NCI-H1092 (cell line): Measurements from ENCODE around the gene PIGQ.

Experiments
- DNase-seq: peaks from one replicate; lab custom pipeline; 2025; lab: John Stamatoyannopoulos, UW

The PIGQ gene

DNA sequence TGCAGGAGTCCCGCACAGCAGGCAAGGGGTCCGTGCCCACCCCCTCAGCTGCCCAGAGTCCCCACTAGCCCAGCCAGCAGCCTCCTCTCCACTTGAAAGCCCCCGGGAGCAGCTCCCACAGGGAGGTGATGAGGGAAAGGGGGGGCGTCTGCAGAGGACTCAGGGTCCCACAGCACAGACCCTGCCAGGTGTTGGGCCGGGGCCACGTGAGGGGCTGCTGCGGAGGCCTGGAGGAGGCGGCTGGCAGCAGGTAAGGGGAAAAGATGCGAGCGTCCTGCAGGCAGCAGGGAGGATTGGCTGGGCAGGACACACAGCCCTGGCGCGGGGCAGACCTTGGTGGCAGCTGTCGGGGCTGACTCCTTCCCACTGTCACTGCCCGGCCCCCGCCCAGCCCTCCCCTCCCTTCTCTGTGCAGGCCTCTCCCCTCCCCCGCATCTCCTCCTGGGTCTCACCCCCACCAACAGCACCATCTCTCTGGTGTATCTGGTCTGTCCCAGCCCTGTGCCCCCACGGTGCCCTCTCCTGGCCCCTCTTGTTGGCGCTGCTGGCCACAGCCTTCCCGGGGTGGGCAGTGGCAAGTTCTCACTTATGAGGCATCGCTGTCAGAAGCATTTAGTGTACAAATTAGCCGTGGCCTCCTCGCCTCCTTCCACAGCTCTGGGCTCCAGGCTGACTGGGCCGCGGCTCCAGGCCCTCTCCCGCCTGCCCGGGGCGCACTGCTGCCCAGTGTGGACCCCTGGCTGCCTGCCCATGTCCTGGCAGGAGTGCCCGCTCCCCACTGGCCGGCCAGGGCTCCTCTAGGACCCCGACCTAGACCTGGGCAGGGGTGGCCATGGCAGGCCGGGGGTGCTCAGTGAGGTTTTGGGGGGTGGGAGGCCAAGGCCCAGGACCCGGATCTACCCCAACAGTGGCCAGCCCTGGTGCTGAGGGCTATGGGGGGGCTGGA is 14.0 kb upstream of the PIGQ start:
- DNase-seq, result no peak

DNA sequence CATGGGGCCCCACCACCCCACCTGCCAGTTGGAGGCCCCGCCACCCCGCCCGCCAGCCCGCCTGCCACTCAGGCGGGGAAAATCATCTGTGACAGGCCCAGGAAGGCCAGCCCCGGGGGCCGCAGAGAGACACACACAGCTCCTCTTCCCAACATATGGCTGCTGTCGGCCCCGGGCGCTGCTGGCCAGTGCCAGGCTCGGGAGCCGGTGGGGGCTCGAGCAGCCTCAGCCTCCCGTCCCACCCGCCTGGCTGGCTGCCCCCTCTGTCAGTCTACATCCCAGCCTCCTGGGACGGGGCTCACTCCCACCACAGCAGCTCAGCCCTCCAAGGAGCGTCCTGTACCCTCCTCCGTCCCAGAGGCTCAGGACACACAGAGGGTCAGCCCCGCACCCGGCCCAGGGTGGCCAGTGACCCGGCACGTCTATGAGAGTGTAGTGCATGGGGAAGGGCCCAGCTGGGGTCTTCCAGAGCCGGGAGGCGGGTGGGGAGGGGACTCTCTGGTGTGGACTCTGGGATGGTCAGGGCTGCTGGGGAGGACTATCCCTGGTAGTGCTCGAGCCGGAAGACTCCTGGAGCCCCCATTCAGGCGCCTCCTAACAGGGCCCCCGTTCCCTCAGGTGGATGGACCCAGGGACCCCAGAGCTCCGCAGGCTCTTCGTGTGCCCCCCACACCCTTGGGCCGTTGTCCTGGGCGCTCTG is 13.1 kb upstream of the PIGQ start:
- no peak for DNase-seq

DNA sequence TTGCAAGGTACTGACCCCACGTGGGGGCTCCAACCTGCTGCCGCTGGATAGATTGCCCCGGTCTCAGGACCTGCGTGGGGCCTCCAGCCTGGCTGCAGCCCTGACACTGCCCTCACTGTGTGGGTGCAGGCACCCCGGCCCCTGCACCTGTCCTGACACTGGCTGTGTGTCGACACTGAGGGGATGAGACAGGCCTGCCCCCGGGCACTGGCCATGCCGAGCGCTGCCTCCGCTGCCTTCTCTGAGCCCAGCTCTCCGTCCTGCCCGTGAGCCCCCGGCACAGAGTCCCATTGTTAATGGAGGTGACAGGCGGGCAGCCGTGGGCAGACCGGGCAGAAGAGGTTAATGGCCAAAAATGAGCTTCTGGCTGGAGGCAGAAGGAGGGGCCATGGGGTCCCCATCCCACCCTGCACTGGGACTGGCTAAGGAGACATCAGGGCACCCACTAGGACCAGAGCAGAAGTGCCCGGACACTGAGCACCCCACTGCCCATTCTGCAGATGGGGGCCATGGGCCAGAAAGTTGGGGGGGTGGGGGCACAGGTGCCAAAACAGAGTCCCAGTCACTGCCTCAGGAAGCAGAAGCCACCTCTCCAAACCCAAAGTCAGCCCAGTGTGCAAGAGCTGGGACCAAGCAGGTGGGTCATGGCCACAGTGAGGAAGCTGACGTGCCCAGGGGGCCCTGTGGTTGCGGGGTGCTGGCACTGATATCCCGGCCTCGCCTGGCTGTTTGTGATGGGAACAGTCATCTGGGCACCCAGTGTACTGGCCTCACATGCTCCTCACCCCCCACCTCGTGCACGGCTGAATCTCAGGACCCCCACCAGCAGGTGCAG is 12.1 kb upstream of the PIGQ start:
- no peak for DNase-seq

DNA sequence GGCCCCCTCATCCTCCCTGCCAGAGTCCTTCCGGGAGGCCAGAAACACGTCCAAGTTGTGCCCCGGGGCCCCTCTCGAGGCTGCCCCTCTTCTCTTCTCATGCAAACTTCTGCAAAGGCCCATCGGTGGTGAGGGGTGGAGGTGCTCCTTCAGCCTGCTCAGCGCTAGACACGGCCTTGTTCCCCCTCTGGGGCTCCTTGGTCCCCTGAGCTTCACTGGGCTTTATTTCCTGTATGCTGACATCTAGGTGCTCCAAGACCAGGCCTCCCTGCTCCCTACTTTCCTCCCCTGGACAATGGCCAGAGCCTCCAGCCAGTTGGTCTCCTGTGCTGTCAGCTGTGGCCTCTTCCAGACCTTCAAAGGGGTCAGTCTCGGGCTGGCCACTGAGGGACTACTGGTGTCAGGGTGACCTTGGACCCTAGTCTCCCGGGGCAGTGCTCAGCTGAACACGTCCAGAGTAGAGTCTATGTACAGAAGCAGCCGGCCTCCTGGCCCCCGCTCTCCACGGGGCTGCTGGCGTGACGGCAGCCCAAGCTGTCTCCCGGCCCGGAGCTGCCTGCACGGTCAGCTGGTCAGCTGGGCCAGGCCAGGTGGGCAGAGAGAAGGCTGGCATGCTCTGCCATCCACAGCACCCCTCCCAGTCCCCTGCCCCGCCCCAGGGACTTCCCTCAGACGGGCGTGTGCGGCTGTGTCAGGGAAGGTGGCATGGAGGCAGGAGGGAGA is 11.3 kb upstream of the PIGQ start:
- DNase-seq, result no peak

DNA sequence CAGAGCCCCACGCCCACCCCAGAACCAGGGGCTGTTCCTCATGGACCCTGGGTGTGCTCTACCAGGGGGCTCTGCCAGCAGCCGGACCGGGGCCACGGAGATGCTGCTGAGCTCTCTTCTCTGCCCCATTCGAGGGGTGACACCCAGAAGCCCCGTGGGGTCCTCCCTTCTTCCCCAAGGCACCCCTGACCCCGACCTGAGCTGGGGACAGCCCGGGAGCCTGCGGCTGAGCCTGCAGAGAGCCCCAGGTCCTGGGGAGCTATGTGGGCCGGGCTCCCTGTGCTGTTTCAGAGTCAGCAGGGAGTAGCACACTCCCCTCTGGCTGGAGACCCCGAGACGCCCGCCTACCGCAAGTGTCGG is 10.8 kb upstream of the PIGQ start:
- DNase-seq, result no peak

DNA sequence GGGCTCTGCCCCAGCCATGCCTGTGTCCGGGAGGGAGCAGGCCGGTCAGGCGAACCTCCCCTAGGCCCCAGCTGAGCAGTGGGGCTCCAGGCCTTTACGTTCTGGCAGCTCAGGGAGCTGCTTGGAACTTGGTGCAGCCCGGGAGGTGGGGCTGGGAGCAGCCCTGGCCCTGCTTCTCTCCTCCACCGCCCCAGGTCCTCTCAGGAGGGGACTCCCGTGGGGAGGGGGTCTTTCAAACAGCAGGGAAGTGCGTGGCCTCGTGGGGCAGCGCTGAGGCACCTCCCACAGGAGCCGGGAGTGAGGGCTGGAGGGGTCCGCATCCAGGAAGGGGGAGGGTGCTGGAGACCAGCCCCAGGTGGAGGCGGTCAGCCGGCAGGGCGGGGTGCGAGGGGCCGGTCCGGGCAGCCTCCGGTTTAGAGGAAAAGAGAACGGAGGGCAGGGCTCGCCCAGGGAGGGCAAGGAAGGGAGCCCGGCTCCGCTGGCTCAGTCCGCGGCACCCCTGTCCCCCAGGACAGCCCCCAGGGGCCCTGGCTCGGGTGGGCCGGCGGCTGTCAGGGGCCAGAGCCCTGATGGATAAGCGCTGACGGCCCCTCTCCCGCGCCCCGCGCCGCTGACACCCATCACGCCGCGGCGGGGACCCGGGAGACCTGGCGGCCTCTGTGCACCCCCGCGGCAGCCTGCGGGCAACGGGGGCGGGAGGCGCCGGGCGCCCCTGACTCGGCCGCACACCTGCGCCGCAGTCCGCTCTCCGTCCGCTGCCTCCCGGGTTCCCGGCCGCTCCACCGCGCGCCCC is 10.2 kb upstream of the PIGQ start:
- no peak for DNase-seq

DNA sequence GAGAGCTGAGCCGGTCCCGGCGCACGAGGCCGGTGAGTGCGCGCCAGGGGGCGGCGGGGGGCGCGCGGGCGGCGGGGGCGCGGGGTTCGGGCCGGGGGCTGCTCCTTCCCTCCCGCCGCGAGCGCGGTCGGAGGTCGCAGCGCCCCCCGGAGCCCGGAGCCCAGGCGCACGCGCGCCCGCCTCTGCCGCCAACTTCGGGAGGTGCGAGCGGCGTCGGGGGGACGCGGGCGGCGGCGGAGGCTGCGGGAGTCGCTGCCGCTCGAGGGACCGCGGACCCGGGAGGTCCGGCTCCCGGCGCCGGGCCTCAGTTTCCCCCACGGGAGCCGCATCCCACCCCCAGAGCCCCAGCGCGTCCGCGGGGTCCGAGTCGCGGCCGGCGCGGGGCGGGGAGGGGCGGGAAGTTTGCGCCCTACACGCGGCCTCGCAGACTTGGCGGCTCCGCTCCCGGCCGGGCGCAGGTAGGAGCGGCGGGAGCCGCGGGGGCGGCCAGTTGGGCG is 9.5 kb upstream of the PIGQ start, which contains the start of gene PRR35:
TSS of gene PRR35 (plus strand) at position 191 of the 497 bp plus-strand sequence. CDS start 2,901 bp downstream, outside the sequence.
- no peak for DNase-seq

DNA sequence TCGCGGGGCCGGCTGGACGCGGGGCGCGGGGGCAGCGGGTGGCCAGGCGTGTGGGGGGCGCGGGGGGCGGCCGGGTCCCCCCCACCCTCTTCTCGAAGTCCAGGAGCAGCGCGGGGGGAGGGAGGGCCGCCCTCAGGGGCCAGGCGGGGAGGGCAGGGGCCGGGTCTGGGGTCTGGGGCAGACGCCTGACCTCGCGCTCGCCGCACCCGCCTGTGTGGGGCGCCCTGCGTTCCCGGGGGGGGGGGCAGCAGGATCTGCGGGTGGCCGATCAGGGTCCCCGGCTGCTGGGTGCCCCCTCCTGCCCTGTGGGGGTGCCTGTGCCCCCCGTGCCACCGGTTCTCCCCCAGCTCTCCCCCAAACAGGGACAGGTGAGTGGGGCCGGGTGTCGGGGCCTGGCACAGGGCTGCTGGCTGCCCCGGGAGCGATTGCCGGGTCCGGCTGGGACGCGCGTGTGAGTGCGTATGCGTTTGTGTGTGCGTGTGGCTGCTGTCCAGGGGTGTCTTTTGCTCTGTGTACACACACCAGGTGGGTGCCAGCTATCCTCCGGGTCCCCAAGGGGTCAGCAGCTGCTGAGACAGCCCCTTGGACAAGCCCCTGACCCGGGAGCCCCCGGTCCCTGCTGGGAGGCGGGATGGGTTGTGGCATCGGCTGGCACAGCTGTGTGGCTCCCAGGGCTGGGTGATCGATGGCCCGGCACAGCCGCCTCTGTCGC is 8.9 kb upstream of the PIGQ start:
- DNase-seq, result no peak

DNA sequence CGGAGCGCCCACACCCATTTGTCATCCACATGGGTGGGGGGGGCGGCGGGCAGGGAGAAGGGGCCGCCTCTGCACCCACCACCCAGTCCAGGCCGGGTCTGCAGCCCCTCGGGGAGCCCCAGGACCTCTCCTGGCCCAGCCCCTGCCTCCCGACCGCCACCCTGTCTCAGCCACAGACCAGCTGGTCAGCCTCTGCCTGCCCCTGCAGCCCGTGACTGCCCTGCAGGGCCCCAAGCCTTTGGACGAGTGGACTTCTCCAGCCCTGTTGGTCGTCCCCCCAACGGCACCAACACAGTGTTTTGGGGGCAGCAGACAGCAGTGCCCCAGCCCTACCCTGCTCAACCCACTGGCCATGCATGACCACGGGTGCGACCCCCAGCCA is 8.4 kb upstream of the PIGQ start:
- no peak for DNase-seq

DNA sequence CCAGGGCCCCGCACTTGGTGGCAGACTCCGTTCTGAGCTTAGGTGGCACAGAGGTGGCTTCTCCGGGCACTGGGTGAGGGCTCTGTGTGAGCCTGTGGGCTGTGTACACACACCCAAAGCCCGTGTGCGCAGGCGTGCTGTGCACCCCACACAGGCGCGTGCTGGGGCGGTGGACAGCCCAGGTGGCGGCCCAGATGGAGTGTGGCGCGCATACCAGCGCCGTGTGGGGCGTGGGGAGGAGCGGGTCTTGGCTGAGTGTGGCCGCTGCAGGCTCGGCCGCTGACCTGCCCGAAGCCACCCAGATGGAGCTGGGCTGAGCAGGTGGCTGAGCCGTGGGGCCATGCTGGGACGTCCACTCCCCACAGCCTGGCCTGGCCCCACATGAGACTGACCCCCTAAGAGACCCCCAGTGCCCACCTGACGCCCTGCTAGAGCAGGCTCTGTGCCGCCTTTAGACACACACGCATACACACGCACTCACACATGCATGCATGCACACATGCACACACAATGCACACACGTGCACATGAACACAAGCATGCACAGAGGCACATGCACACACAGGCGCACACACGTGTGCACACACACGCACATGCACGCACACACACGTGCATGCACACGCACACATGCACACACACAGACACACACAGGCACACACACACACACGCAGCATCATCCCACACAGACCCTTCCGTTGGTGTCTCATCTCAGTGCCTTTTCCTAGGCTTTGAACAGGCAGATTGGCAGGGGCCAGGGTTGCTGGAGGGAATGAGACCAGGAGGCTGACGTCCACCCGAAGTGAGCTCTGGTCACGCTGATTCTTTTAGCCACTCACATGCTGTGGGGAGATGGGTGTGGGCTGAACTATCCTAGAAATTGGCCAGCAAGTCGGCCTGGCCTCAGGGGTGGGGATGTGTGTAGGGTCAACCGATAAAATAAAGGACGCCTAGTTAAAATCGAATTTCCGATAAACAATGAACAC is 7.5 kb upstream of the PIGQ start:
- DNase-seq, result no peak

DNA sequence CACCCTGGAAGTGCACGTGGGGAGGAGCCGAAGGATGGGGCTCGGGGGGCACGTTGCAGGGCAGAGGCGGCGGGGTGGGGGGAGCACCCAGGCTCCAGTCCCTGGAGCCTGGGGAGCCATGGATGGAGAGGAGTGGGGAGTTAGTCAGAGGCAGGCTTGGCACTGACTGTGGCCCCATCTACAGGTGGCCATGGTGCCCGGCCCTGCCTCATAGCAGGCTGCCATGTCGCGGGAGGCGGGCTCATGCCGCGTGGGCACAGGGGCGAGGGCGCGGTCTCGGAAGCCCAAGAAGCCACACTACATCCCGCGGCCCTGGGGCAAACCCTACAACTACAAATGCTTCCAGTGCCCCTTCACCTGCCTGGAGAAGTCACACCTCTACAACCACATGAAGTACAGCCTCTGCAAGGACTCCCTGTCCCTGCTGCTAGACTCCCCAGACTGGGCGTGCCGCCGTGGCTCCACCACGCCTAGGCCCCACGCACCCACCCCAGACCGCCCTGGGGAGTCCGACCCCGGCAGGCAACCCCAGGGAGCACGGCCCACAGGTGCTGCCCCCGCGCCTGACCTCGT is 6.6 kb upstream of the PIGQ start:
- no peak for DNase-seq

DNA sequence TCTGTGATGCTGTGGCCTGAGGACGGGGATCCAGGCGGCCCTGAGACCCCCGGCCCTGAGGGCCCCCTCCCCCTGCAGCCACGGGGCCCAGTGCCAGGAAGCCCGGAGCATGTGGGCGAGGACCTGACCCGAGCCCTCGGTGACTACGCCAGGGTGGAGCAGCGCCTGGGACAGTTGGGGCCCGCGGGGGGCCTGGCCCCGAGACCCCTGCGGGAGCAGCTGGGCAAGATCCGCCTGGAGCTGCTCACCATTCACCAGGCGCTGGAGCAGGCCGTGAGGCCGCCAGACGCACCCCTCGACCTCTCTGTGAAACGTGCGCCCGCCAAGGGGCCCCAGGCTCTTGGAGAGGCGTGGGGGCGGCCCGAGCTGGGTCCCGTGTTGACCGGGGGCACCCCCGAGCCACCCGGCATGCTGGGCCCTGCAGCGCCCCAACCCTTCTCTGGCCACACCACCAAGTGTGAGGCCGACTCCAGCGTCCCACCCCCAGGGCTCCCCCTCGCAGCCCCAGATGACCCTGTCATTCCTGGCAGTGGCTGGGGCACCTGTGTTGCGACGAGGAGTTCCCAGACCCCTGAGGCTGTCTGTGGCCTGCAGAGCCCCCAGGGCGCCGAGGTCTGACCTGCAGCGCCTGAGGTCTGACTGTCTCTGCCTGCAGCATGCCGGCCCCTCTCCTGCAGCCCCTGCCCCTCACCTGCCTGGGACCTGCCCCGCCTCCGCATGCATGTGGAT is 4.9 kb upstream of the PIGQ start:
- no peak for DNase-seq

DNA sequence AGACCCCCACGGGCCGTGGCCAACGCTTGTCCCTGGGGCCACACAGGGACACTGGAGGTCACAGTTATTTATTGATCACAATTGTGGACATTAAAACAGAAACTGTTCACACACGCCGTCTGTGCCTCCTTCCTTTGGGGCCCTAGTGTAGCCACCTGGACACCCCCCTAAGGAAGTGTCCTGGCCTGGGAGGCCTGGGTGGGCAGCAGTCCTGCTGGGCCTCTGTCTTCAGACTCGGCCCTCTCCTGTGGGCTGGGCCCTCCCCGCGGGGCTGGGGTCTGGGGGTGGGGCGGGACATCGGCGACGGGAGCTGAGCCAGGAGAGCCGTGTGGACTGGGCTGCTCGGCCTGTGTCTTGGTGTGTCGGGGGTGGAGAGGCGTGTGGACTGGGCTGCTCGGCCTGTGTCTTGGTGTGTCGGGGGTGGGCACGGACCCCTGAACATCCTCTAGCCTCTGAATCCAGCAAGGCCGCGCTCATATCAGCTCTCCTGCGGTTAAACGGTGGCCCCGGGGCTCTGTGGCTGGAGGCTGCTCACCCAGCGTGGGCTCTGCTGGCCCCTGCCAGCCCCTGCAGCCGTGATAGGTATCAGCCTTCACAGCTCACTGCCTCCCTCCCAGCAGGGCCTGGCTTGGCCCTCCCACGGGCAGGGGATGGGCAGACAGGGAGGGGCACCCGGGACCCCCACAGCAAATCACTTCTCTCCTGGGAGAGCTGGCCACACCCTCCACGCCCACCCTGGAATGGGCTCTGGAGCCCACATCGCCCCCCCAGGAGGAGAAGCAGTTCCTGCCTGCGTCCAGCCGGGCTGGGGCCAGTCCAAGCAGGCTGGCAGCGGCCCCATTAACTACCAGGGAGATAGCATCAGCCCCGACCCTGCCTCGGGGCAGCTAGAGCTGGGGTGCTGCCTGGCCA is 4.1 kb upstream of the PIGQ start:
- DNase-seq, result no peak

DNA sequence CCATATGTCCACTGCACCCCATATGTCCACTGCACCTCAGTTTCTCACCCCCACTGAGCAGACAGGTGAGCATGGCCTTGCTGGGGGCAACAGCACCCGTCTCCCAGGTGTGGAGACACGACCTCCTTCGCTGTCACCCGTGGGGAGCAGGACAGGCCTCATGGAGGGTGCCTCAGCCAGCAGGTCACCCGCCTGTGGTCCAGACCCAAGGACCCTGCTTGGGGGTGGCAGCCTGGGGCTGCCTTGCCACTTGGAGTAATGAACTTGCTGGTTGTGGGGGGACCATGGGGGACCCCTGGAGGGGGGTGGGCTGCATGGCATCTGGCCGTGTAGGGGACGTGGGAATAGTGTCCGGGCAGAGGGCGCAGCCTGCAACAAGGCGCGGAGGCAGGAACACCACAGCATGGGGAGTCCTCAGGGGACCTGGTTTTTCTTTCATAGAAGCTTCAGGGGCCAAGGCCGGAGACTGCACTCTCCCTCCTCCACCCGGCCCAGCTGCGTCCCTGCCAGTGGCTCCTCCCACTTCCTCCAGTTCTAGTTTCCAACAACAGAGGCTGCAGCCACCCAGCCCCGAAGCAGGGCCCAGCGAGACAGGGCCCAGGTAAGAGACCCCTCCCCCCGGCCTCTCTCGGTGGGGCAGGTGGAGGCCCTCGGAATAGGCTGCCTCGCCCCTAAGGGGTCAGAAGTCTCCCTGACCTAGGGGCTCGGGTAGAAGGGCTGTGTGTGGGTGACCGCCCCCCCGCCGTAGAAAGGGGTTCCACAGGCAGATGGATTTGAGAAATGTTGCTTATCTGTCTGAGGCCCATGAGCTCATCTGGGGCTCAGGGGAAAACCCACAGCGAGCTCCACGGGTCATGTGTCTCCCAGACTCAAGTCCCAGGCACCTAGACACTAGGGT is 3.0 kb upstream of the PIGQ start, which contains the start of gene NHLRC4:
TSS of gene NHLRC4 (plus strand) at position 531 of the 898 bp plus-strand sequence. CDS start 1,043 bp downstream, outside the sequence.
- no peak for DNase-seq
